PC-9 (cell line): Measurements from ENCODE around the gene TEX48. TPM values are rescaled to one million over a fixed set of nuclear protein-coding genes. Genes with fewer than 3 reads are reported as not detected.

ENCODE experiments used
- BruUV-seq: library from RNA; stranded (reverse); fragments of 400-500 nt; replicated peaks from 2 replicates; lab custom pipeline; 2021; lab: Mats Ljungman, UMichigan
- CTCF ChIA-PET: fragments of 300-600 bp; sonication (Branson Sonifier 250); formaldehyde crosslinking; loops from one replicate; lab custom pipeline; 2022; ENCODE audit warnings: antibody characterized with exemption; lab: Charles Lee
- POLR2A ChIA-PET: fragments of 300-600 bp; sonication (Branson Sonifier 250); formaldehyde crosslinking; loops from one replicate; lab custom pipeline; 2022; ENCODE audit warnings: antibody characterized with exemption; ENCODE audit not compliant: unreplicated experiment; lab: Charles Lee
- DNase-seq, 2 experiments: peaks; one replicate each; pipeline versions ENCODE4 v3.0.0 to v3.0.0-alpha.2; 2015 to 2022; ENCODE audit warnings: mixed read lengths in 1 of 2
- H2AFZ ChIP-seq: fragments of 200-600 bp; sonication (generic); 2 replicates; pipeline ENCODE4 v1.8.1; 2017; ENCODE audit warnings: antibody characterized with exemption
- H3F3A ChIP-seq: fragments of 200-600 bp; sonication (generic); 2 replicates; pipeline ENCODE4 v1.8.1; 2017; ENCODE audit warnings: antibody characterized with exemption, mild to moderate bottlenecking, low read depth; ENCODE audit not compliant: insufficient read depth
- H3K27ac ChIP-seq: fragments of 200-600 bp; sonication (generic); 2 replicates; pipeline ENCODE4 v1.6.1; 2016; ENCODE audit warnings: mixed run types
- H3K27me3 ChIP-seq: fragments of 200-600 bp; sonication (generic); 2 replicates; pipeline ENCODE4 v1.6.1; 2016; ENCODE audit warnings: low read depth, mixed run types; ENCODE audit not compliant: insufficient read depth
- H3K36me3 ChIP-seq: fragments of 200-600 bp; sonication (generic); 2 replicates; pipeline ENCODE4 v1.6.1; 2016; ENCODE audit warnings: low read depth, mixed run types
- H3K4me1 ChIP-seq: fragments of 200-600 bp; sonication (generic); replicated peaks from 2 replicates; pipeline ENCODE4 v1.6.1; 2016; ENCODE audit warnings: mixed run types; ENCODE audit not compliant: insufficient read depth
- H3K4me2 ChIP-seq: fragments of 200-600 bp; sonication (generic); 2 replicates; pipeline ENCODE4 v1.6.1; 2017; ENCODE audit warnings: mixed run types
- H3K4me3 ChIP-seq: fragments of 200-600 bp; sonication (generic); 2 replicates; pipeline ENCODE4 v1.6.1; 2016; ENCODE audit warnings: mixed run types
- H3K79me2 ChIP-seq: fragments of 200-600 bp; sonication (generic); 2 replicates; pipeline ENCODE4 v1.6.1; 2017; ENCODE audit warnings: low read depth, mixed run types
- H3K9me2 ChIP-seq: fragments of 200-600 bp; sonication (generic); 2 replicates; pipeline ENCODE4 v1.8.1; 2017; ENCODE audit warnings: mild to moderate bottlenecking; ENCODE audit not compliant: insufficient read depth
- H3K9me3 ChIP-seq: fragments of 200-600 bp; sonication (generic); 2 replicates; pipeline ENCODE4 v1.8.1; 2016; ENCODE audit warnings: low read depth; ENCODE audit not compliant: insufficient read depth
- H4K20me1 ChIP-seq: fragments of 200-600 bp; sonication (generic); 2 replicates; pipeline ENCODE4 v1.8.1; 2017; ENCODE audit not compliant: insufficient read depth
- EZH2 ChIP-seq: fragments of 200-600 bp; sonication (generic); IDR thresholded peaks from 2 replicates; pipeline ENCODE4 v1.8.0; 2017; ENCODE audit warnings: antibody characterized with exemption, low read depth
- intact Hi-C: fragments of 100-400 bp; cut with micrococcal nuclease; formaldehyde crosslinking; loops from one replicate; pipeline ENCODE4 v1.10.0; 2022; ENCODE audit not compliant: unreplicated experiment
- total RNA-seq: library from RNA; stranded (reverse); gene quantifications from 2 replicates; pipeline ENCODE4 v1.2.3, GENCODE V29; 2021
- TF ChIP-seq, protein P1 (sequence below): fragments of 200-600 bp; sonication (generic); conservative IDR thresholded peaks from 2 replicates; pipeline ENCODE4 v1.6.1; 2017; ENCODE audit warnings: mixed run types, antibody characterized with exemption, mild to moderate bottlenecking, moderate library complexity

The TEX48 gene
- total RNA-seq, 1 experiment from 2014 or later: not detected

GRCh38 chr9:114691956-114692295 is 9.9 kb upstream of the TEX48 start:
- Histone ChIP-seq H3K4me3 (no peak overlapping the region), H2AFZ (no peak overlapping the region), H3K9me2 (no peaks in the 10 kb centered on the region), H3K27me3 (no peaks in the 10 kb centered on the region), H3K4me2 (no peak overlapping the region), H3K36me3 (no peaks in the 10 kb centered on the region), H3F3A (peaks cover 25% of the 10 kb centered on the region), H3K27ac (peak overlapping the region; percentile 79), H3K9me3 (no peaks in the 10 kb centered on the region), H4K20me1 (no peaks in the 10 kb centered on the region), H3K79me2 (no peaks in the 10 kb centered on the region), H3K4me1 (peaks cover 36% of the 10 kb centered on the region)
- no TSS peak for BruUV-seq
- no peak for TF ChIP-seq EZH2
- TF ChIP-seq, protein P1, sequence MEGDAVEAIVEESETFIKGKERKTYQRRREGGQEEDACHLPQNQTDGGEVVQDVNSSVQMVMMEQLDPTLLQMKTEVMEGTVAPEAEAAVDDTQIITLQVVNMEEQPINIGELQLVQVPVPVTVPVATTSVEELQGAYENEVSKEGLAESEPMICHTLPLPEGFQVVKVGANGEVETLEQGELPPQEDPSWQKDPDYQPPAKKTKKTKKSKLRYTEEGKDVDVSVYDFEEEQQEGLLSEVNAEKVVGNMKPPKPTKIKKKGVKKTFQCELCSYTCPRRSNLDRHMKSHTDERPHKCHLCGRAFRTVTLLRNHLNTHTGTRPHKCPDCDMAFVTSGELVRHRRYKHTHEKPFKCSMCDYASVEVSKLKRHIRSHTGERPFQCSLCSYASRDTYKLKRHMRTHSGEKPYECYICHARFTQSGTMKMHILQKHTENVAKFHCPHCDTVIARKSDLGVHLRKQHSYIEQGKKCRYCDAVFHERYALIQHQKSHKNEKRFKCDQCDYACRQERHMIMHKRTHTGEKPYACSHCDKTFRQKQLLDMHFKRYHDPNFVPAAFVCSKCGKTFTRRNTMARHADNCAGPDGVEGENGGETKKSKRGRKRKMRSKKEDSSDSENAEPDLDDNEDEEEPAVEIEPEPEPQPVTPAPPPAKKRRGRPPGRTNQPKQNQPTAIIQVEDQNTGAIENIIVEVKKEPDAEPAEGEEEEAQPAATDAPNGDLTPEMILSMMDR: no peak
- CTCF ChIA-PET: no interaction called here
- intact Hi-C loops: loop anchor here (1.0 kb wide), 3 partner anchors 27 to 429 kb away; no protein-coding TSS in a partner anchor
- DNase-seq: no peak
- POLR2A ChIA-PET: no interaction called here

DNA sequence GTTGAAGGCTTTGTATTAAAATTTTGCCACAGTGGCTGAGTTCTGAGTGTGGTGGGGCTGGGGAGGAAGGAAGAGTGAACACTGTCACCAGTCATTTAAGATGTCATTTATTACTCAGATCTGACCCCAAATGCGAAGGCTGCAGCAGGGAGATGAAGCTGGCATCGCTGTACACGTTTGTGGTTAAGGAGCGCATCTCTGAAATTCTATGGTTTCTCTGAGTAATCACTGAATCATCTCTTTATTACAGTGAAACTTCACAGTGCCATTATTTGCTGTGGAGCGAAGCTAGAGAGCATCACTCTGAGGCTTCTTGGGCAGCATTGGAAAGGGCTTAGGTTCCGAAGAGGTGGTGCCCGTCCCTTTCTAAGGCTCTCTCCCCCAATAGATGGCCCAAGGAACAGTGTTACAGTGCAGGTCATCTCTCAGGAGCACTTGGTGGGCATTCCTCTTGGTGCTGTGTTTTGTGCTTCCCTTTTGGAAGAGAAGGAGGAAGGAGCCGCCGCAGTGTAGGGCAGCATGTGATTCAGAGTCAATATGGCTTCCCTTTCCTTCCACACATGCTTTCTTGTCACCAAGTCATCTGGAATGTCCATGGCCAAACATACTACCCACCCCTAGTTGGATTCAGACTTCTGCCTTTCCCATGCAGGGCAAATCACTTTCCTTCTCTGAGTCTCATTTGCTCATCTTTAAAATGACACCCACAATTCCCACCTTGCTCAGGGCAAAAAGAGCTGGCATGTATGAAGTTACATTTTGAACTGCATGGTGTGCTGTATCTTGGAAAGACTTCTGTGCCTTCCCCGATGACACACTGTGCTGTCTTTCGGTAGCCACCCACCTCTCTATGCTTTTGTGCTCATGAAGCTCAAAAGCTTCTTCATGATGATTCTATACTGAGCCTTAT is 9.3 kb upstream of the TEX48 start:
- H3K36me3 ChIP-seq: no peaks in the 10 kb centered on the region
- intact Hi-C loops: loop anchor here (1.0 kb wide), 3 partner anchors 28 to 430 kb away; no protein-coding TSS in a partner anchor
- no peaks in the 10 kb centered on the region for H3K27me3 ChIP-seq
- BruUV-seq: TSS peak; percentile 98
- H3K4me3 ChIP-seq: no peak overlapping the region
- H2AFZ ChIP-seq: no peak overlapping the region
- DNase-seq: peak; percentile 69 to 95
- peak overlapping the region; percentile 79 for H3K27ac ChIP-seq
- TF ChIP-seq, protein P1: no peak
- TF ChIP-seq EZH2: no peak
- H4K20me1 ChIP-seq: no peaks in the 10 kb centered on the region
- no peaks in the 10 kb centered on the region for H3K79me2 ChIP-seq
- POLR2A ChIA-PET: interaction anchor here (0.6 to 0.7 kb wide), 2 partner anchors 85 to 715 kb away, joined by 3 to 7 read pairs; no protein-coding TSS in a partner anchor
- peaks cover 35% of the 10 kb centered on the region for H3K4me1 ChIP-seq
- H3K4me2 ChIP-seq: peak overlapping the region; percentile 52
- H3F3A ChIP-seq: peaks cover 25% of the 10 kb centered on the region
- H3K9me3 ChIP-seq: no peaks in the 10 kb centered on the region
- H3K9me2 ChIP-seq: no peaks in the 10 kb centered on the region
- CTCF ChIA-PET: interaction anchor here (0.7 to 1.0 kb wide), 3 partner anchors 11 to 55 kb away, joined by 3 to 4 read pairs (median 3); no protein-coding TSS in a partner anchor

DNA sequence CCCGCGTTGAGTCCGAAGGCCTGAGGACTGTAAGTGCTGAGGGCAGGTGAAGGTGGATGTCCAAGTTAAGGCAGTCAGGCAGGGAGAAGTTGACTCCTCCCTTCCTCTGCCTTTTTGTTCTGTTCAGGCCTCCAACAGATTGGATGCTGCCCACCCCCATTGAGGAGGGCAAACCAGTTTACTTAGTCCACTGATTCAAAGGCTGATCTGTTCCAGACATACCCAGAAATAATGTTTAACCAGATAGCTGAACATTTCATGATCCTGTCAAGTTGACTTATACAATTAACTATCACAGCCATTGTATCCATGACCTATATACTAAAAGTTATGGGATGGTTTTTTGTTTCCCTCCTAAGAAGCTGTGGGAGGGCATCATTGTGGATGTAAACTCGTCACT is 8.3 kb upstream of the TEX48 start:
- H3K27me3 ChIP-seq: no peaks in the 10 kb centered on the region
- no peaks in the 10 kb centered on the region for H3K79me2 ChIP-seq
- TF ChIP-seq, protein P1: no peak
- no peak for TF ChIP-seq EZH2
- no peak overlapping the region for H2AFZ ChIP-seq
- BruUV-seq: no TSS peak
- ChIA-PET CTCF (interaction anchor here (0.7 kb wide), 1 partner anchor 56 kb away, joined by 3 read pairs; no protein-coding TSS in a partner anchor), POLR2A (no interaction called here)
- peak overlapping the region; percentile 79 for H3K27ac ChIP-seq
- DNase-seq: no peak
- no peak overlapping the region for H3K4me3 ChIP-seq
- H3K4me2 ChIP-seq: peak overlapping the region; percentile 52
- H3F3A ChIP-seq: peaks cover 25% of the 10 kb centered on the region
- H3K36me3 ChIP-seq: no peaks in the 10 kb centered on the region
- H3K9me3 ChIP-seq: no peaks in the 10 kb centered on the region
- peaks cover 35% of the 10 kb centered on the region for H3K4me1 ChIP-seq
- intact Hi-C loops: no loop called here
- H3K9me2 ChIP-seq: no peaks in the 10 kb centered on the region
- H4K20me1 ChIP-seq: no peaks in the 10 kb centered on the region
